Midbrain (tissue), 1 donor: Measurements from ENCODE around the gene KLHDC9.

Source experiments
- DNase-seq: peaks from one replicate; lab custom pipeline; 2025; lab: John Stamatoyannopoulos, UW

Gene KLHDC9

GRCh38 chr1:161132410-161133219 lies 34.5 kb downstream of the KLHDC9 start, which contains the start of gene DEDD:
Gene DEDD (minus strand): TSS chr1:161132667. CDS start chr1:161124462, 8,205 bp downstream.
- DNase-seq = peak; percentile 95

GRCh38 chr1:161133220-161133740 lies 35.1 kb downstream of the KLHDC9 start:
- no peak for DNase-seq

GRCh38 chr1:161137881-161138280 lies 39.7 kb downstream of the KLHDC9 start:
- no peak for DNase-seq

- no peak for DNase-seq
Observed at GRCh38 chr1:161138431-161138830, 40.3 kb downstream of the KLHDC9 start.

GRCh38 chr1:161139766-161140165 lies 41.6 kb downstream of the KLHDC9 start:
- DNase-seq = peak; percentile 27

GRCh38 chr1:161140755-161141400 lies 42.7 kb downstream of the KLHDC9 start:
- no peak for DNase-seq

- no peak for DNase-seq
Observed at GRCh38 chr1:161145832-161146231, 47.7 kb downstream of the KLHDC9 start.
